ENCODE measurements around the gene KIF16B. TPM values are rescaled to one million over a fixed set of nuclear protein-coding genes. Genes with fewer than 3 reads are reported as not detected.
A peak's percentile ranks its signal among the peaks of the same experiment; 100 is the strongest.
"Not testable (repeated sequence)": the region's sequence is repeated elsewhere in the genome, so short reads cannot be mapped to it uniquely, and the experiment has no call there.

KIF16B gene
- total and polyA plus RNA-seq, 2 experiments from 2014 or later: 8.2 to 26.5 TPM

GRCh38 chr20:16441546-16442164 is 131.6 kb downstream of the KIF16B start:
- TF ChIP-seq, protein P1, sequence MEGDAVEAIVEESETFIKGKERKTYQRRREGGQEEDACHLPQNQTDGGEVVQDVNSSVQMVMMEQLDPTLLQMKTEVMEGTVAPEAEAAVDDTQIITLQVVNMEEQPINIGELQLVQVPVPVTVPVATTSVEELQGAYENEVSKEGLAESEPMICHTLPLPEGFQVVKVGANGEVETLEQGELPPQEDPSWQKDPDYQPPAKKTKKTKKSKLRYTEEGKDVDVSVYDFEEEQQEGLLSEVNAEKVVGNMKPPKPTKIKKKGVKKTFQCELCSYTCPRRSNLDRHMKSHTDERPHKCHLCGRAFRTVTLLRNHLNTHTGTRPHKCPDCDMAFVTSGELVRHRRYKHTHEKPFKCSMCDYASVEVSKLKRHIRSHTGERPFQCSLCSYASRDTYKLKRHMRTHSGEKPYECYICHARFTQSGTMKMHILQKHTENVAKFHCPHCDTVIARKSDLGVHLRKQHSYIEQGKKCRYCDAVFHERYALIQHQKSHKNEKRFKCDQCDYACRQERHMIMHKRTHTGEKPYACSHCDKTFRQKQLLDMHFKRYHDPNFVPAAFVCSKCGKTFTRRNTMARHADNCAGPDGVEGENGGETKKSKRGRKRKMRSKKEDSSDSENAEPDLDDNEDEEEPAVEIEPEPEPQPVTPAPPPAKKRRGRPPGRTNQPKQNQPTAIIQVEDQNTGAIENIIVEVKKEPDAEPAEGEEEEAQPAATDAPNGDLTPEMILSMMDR (IDR thresholded peaks at IDR 0.05; ENCODE audit: low read depth, low read length): no peak
- Histone ChIP-seq H3K4me3 (no peak overlapping the region), H3K27ac (no peak overlapping the region), H3K9me3 (ENCODE audit: low read depth) (no peaks in the 10 kb centered on the region), H3K4me1 (ENCODE audit: low read depth) (no peaks in the 10 kb centered on the region), H3K36me3 (no peaks in the 10 kb centered on the region), H3K27me3 (no peaks in the 10 kb centered on the region)
- DNase-seq (ENCODE audit: low read depth in 1 of 2, low spot score in 1 of 2): no peak

DNA sequence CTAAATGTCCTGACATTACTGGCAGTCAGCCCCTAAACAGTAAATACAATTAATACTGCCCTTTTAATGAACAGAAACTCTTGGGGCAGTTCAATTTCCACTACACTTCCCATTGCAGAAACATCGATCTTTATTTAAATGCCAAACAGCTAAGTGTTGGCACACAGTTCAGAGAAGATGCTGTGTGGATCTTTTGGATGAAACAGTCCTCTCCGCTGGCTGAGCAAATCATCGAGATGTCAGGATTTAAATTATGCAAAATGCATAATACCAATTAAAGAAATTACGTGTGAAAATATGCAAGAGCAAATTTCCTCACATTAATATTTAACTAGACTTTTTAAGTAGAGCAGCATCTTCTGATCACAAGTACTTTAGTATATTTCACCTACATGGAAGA is 132.6 kb downstream of the KIF16B start:
- no peak for DNase-seq (ENCODE audit: low read depth in 1 of 2, low spot score in 1 of 2)
- H3K27me3 ChIP-seq: no peaks in the 10 kb centered on the region
- H3K9me3 ChIP-seq (ENCODE audit: low read depth): no peaks in the 10 kb centered on the region
- H3K4me3 ChIP-seq: no peak overlapping the region
- no peaks in the 10 kb centered on the region for H3K36me3 ChIP-seq
- no peaks in the 10 kb centered on the region for H3K4me1 ChIP-seq (ENCODE audit: low read depth)
- TF ChIP-seq, protein P1 (IDR thresholded peaks at IDR 0.05; ENCODE audit: low read depth, low read length): no peak
- no peak overlapping the region for H3K27ac ChIP-seq

DNA sequence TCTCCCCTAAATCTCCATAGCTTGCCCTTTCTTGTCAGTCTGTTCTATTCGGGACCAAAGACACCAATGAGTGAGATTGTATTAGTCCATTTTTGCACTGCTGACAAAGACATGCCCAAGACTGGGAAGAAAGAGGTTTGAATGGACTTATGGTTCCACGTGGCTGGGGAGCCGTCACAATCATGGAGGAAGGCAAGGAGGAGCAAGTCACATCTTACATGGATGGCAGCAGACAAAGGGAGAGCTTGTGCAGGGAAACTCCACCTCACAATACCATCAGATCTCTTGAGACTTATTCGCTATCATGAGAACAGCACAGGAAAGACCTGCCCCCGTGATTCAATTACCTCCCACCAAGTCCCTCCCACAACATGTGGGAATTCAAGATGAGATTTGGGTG is 133.7 kb downstream of the KIF16B start:
- not testable (repeated sequence) for H3K9me3 ChIP-seq (ENCODE audit: low read depth); DNase-seq (ENCODE audit: low read depth in 1 of 2, low spot score in 1 of 2); H3K4me1 ChIP-seq (ENCODE audit: low read depth); H3K27me3 ChIP-seq; H3K36me3 ChIP-seq; H3K27ac ChIP-seq; H3K4me3 ChIP-seq

GRCh38 chr20:16438100-16438499 is 135.1 kb downstream of the KIF16B start:
- TF ChIP-seq, protein P1 (IDR thresholded peaks at IDR 0.05; ENCODE audit: low read depth, low read length): no peak
- Histone ChIP-seq H3K4me3 (no peak overlapping the region), H3K9me3 (ENCODE audit: low read depth) (no peaks in the 10 kb centered on the region), H3K27me3 (no peaks in the 10 kb centered on the region), H3K27ac (no peak overlapping the region), H3K36me3 (no peaks in the 10 kb centered on the region), H3K4me1 (ENCODE audit: low read depth) (no peaks in the 10 kb centered on the region)
- no peak for DNase-seq (ENCODE audit: low read depth in 1 of 2, low spot score in 1 of 2)

DNA sequence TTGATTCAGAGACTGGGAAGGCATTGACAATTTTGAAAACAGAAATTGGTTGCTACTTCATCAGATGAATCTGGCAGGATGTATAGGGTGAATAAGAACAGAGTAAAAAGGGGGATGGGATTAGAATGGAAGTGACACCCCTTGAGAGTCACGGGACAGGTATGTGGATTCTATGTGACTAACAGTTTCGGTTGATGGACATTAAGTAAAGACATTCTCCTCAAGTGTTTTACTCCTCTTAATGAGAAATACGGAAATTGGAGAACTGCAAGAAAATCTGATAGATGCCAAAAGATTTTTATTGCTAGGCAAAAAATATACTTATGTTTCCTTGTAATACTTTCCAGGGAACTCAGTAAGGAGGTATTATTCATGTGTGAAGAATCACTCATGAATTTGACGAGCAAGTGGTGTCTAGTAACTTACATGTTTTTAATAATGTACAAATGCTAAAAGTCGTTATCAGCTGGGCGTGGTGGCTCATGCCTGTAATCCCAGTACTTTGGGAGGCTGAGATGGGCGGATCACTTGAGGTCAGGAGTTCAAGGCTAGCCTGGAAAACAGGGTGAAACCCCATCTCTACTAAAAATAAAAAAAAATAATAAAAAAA is 135.8 kb downstream of the KIF16B start:
- Histone ChIP-seq H3K9me3 (ENCODE audit: low read depth) (no peaks in the 10 kb centered on the region), H3K27ac (no peak overlapping the region), H3K4me1 (ENCODE audit: low read depth) (no peaks in the 10 kb centered on the region), H3K27me3 (no peaks in the 10 kb centered on the region), H3K4me3 (no peak overlapping the region), H3K36me3 (no peaks in the 10 kb centered on the region)
- TF ChIP-seq, protein P1 (IDR thresholded peaks at IDR 0.05; ENCODE audit: low read depth, low read length): no peak
- no peak for DNase-seq (ENCODE audit: low read depth in 1 of 2, low spot score in 1 of 2)

DNA sequence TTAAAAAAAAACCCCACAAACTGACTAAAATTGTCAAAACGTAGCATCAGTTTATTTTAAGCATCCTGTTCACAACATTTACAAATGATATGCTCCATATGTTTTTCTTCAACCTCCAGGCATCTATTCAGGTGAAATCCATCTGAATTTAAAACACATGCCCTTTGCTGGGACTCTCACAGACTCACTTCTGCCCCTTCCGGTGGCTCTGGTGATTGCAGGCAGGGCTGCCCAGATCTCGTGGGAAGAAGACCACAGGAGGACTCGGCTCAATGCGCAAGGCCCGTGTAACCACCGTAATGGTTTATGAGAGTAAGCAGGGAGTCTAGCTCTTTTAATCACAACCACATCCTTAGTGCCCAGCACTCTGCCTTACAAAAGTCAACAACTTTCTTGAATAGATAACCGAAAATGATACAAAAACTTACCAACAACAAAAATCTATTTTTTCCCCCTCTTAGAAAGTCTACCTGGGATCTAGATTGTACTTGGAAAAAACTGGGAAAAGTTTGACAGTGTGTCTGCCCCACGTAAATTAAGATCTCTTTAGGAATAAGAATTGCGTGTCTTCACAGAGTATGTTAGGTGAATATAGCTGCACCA is 139.1 kb downstream of the KIF16B start:
- Histone ChIP-seq H3K4me1 (ENCODE audit: low read depth) (no peaks in the 10 kb centered on the region), H3K4me3 (no peak overlapping the region), H3K27ac (no peak overlapping the region), H3K27me3 (no peaks in the 10 kb centered on the region), H3K36me3 (no peaks in the 10 kb centered on the region), H3K9me3 (ENCODE audit: low read depth) (no peaks in the 10 kb centered on the region)
- TF ChIP-seq, protein P1 (IDR thresholded peaks at IDR 0.05; ENCODE audit: low read depth, low read length): peak; percentile 80
- peak; percentile 44 to 54 for DNase-seq (ENCODE audit: low read depth in 1 of 2, low spot score in 1 of 2)
